CD4-positive, alpha-beta T cell treated with Interleukin-21 for 1 hour (primary cell): ENCODE data around the gene EXOC6B.

Experiments
- DNase-seq: peaks from one replicate; pipeline ENCODE4 v3.0.0-alpha.2; 2020

Gene EXOC6B

GRCh38 chr2:72415781-72416475 lies 409.9 kb downstream of the EXOC6B start:
- no peak for DNase-seq

DNA sequence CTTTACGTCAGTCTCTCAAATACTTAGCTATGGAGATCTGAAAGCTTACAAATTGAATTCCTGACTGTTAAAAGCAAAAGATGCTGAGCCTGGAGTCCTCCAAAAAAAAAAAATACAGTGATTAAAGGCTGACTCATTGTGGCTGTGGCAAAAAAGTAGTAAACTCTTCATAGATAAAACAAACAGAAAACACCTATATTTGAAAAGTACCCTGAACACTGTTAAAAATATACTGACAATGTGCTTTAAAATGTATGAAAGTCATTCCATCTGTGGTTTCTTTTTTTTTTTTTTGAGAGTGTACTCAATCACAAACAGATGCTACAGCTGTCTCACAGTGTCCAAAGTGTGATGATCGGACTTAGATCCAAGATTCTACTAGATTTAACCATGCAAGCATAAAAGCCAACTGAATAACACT lies 410.6 kb downstream of the EXOC6B start:
- no peak for DNase-seq

DNA sequence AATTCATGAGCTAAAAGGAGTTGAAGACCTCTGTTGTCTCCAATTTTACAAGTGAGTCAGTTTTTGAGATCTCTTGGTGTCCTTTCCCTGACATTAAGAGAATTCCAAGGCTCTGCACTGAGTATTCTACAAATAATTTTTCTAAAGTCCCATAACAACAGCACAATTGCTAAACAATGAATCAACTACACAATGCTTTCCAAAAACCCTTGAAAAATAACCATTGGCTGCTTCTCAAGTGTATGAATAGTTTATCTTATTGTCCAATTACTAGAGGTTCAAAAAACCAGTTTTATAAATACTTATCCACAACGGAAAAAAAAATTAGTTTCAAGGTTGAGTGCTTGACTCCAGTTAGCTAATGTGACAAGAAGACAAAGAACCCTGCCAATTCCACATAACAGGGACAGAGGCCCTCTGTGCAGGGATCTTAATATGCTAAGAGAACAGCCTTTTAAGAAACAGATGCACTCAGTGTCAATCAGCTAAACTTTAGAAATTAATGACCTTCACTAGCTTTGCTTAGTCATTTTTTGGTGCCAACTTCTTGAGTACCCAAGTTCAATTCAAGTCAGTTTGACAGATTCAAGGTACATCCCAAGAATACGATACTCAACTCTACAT lies 411.6 kb downstream of the EXOC6B start:
- DNase-seq: no peak

- DNase-seq: no peak
Observed at GRCh38 chr2:72413716-72414115, 412.1 kb downstream of the EXOC6B start.

GRCh38 chr2:72412214-72412613 lies 413.6 kb downstream of the EXOC6B start:
- DNase-seq: no peak

- no peak for DNase-seq
Observed at GRCh38 chr2:72399879-72400278, 426.0 kb downstream of the EXOC6B start.

DNA sequence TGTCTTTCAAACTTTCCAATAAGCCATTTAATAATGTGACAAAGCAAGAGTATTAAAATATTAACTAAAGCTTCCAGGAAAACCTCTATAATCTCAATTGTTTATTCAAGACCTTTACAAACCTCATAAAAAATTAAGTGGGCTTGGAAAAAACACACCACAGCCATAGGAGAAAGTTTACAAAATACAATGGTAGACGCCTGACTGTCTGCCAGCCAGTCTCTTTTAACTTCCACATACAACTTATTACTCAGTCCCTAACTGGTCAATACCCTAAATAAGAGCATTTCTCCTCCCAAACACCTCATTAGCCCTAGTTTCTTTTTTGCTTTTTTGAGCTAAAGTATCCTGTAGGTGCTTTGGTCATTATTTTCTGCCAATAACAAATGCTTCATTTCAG lies 430.7 kb downstream of the EXOC6B start:
- no peak for DNase-seq

GRCh38 chr2:72394541-72395070 lies 431.2 kb downstream of the EXOC6B start:
- no peak for DNase-seq

- DNase-seq: no peak
Observed at GRCh38 chr2:72389447-72389846, 436.4 kb downstream of the EXOC6B start.

DNA sequence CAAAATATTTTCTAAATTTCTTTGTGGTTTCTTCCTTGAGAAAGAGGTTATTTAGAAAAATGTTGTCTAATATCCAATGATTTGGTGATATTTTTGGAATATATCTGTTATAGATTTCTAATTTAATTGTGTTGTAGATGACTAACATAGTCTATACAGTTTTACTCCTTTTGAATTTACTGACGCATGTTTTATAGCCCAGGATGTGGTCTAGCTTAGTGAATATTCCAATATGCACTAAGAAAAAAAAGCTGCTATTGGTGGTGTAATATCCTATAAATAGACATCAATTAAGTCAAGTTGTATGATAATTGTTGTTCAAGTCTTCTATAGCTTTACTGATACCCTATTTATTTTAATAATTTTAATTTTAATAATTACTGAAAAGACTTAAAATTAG lies 437.6 kb downstream of the EXOC6B start:
- DNase-seq: no peak

DNA sequence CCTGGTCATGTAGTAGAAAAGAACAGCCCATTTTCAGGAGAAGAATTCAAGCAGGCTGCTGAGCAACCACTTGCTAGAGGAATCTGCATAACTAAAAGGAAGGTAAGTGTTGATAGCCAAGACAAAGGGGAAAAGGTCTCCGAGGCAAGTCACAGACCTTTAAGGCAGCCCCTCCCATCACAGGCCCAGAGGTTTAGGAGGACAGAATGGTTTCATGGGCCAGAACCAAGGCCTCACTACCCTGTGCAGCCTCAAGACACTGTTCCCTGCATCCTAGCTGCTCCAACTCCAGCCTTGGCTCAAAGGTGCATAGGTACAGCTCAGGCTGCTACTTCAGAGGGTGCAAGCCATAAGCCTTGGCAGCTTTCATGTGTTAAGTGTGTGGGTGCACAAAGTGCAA lies 439.5 kb downstream of the EXOC6B start:
- no peak for DNase-seq

DNA sequence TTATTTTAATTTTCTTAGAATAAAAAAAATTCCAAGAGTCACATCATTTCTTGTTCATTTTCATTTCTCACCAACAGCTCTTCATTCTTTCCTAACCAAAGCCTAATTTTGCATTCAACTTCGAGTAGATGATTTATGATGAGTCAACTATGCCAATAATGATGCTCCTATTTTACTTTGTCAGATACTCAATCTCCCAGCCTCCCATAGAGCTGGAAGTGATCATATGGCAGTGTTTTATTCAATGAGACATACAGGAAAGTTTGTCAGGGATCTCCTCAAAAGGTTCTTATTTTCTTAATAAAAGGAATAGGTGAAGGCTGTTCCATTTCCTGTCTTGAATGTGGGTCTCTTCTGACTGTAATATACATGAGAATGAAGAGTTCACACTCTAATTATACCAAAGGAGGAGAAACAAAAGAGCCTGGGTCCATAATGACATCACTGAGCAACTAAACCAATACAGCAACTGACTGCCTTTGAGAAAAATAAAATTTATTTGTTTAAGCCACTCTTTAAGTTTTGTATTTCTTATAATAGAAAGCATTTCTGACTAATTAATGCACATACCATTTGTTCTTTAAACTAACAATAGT lies 447.0 kb downstream of the EXOC6B start:
- DNase-seq: no peak

DNA sequence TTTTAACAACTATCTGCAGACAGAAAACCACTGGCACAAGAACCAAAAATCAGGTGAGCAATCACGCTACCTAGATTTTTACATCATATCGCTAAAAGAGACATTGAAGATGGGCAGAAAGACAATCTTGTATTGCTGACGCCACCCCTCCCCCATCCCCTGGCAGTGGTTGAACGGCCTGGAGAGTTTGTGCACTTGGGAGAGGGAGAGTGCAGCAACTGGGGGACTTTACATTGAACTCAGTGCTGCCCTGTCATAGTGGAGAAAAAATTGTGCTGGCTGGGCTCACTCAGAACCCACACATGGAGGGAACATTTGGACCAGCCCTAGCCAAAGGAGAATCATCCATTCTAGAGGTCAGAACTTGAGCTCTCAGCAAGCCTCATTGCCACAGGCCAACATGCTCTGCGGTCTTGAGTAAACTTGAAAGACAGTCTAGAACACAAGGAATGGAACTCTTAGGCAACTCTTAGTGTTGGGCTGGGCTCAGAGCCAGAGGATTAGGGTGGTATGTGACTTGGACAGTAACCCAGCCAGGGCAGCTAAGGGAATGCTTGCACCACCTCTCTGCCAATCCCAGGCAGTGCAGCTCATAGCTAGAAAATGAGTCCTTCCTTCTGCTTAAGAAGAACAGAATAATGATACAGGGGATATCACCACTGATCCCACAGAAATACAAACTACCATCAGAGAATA lies 458.2 kb downstream of the EXOC6B start:
- DNase-seq: no peak

DNA sequence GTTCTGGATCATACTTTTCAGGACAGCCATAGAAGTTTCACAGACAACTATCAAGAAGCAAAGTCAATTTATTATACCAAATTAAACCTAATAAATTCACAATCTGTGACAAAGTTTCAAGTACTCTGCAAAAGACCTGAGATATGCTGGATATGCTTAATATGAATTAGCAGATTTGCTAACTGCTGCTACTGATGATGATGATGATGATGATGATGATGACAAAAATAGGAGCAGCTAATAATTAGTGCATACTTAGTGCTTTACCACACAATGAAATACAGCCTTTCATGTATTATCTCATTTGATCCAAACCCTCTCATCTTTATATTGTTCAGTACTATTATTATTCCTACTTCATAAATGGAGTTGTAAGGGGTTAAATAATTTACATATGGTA lies 462.4 kb downstream of the EXOC6B start:
- DNase-seq: no peak

DNA sequence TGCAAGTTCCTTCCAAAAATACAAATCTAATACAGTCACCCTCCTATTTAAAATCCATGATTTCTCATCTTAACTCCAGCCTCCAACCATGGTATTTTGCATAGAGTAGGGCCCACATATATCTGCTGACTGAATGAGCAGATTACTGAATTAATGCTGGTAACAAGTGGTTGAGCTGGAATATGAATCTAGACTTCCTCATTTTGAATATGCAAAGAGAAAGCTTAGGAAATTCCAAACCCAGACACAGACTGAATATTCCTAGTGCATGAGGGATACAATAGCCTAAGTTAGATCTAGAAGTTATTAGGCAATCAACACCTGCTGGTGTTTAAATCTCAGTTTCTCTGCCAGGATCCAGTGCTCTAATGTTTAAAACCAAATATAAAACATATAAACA lies 463.1 kb downstream of the EXOC6B start:
- DNase-seq: no peak

DNA sequence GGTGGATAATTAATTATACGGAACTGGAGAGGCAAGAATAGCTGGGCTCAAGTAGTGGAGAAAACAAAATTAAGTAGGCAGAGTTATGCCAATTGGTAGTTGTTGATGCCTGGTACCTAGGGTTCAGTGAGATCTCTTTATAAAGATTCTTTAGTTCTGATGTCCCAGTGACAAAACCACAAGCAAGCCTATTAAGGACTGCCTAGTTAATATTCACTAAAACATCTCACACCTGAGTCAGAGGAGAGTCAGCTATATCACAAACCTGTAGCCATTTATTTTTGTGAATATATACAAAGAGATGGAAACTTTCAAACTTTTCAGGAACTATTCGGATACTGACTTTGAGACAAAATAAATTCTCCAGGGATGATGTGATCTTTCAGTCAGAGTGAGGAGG lies 464.3 kb downstream of the EXOC6B start:
- DNase-seq: no peak

GRCh38 chr2:72361042-72361441 lies 464.8 kb downstream of the EXOC6B start:
- DNase-seq: no peak

GRCh38 chr2:72350852-72351251 lies 475.0 kb downstream of the EXOC6B start:
- DNase-seq: no peak

GRCh38 chr2:72349016-72349415 lies 476.8 kb downstream of the EXOC6B start:
- no peak for DNase-seq

GRCh38 chr2:72347081-72347480 lies 478.8 kb downstream of the EXOC6B start:
- no peak for DNase-seq

DNA sequence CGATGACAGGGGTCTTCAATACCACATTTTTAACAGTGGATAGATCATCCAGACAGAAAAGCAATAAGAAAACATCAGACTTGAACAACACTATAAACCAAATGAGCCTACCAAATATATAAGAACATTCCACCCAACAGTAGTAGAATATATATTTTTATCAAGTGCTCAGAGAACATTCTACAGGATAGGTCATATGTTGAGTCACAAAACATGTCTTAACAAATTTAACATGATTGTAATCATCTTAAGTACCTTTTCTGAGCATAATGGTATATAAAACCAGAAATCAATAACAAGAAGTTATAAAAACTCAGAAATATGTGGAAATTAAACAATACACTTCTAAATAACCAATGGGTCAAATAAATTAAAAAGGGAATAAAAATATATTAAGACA lies 484.2 kb downstream of the EXOC6B start:
- no peak for DNase-seq

DNA sequence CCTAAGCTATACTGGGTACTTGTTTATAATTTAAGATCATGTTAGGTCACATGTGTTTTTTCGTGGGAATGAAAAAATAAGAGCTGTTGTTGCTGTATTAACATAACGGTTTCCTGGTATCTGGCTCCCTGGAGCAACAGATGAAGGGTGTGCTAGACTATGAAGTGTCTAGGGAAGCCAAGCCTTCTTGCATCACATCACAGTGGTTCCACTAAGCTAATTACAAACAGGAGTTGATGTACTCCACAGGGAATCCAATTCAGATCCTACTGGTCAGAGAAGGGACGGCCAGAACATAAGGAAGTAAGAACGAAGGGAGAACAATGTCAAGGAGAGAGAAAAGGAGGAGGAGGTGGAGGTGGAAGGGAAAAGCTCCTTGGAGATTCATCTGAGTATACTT lies 485.2 kb downstream of the EXOC6B start:
- DNase-seq: no peak

DNA sequence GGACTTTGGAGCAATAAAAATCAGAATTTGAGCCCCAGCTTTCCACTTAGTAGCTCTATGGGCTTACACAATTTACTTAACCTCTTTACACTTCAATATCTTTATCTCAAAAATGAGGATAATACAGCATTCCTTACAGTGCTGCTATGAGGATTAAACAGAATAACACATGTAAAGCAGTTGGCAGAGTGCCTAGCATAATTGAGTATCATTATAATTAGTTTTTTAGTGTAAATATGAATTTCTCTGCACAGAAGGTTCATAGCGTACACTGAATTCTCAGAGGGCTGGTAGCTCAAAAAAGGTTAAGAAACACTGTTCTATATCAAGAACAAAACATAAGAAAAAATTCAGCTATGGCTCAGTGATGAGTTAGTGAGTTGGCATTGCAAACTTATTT lies 487.8 kb downstream of the EXOC6B start:
- no peak for DNase-seq

DNA sequence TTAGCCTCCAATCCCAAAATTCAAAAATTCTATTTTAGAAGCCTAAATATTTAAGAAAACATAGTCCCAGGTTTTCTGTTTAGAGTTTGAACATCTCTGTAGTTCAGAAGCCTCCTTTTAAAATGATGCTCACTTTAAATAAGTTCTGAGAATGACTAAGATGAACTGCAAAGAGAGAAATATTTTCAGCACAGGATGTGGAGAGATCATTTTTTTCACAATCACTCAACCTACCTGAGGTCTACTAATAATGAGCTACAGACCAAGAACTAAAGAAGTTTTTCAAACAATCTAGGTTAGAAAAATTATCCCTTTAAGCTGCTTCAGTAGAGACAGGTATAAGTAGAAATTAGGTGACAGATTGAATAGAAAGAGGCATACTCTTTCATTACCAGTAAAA lies 493.1 kb downstream of the EXOC6B start:
- no peak for DNase-seq
